ENCODE results near the gene RNF223. TPM values are rescaled to one million over a fixed set of nuclear protein-coding genes. Genes with fewer than 3 reads are reported as not detected.

RNF223 gene
- total RNA-seq, 2 donors from 2014 or later, result 3.4 to 5.3 TPM

DNA sequence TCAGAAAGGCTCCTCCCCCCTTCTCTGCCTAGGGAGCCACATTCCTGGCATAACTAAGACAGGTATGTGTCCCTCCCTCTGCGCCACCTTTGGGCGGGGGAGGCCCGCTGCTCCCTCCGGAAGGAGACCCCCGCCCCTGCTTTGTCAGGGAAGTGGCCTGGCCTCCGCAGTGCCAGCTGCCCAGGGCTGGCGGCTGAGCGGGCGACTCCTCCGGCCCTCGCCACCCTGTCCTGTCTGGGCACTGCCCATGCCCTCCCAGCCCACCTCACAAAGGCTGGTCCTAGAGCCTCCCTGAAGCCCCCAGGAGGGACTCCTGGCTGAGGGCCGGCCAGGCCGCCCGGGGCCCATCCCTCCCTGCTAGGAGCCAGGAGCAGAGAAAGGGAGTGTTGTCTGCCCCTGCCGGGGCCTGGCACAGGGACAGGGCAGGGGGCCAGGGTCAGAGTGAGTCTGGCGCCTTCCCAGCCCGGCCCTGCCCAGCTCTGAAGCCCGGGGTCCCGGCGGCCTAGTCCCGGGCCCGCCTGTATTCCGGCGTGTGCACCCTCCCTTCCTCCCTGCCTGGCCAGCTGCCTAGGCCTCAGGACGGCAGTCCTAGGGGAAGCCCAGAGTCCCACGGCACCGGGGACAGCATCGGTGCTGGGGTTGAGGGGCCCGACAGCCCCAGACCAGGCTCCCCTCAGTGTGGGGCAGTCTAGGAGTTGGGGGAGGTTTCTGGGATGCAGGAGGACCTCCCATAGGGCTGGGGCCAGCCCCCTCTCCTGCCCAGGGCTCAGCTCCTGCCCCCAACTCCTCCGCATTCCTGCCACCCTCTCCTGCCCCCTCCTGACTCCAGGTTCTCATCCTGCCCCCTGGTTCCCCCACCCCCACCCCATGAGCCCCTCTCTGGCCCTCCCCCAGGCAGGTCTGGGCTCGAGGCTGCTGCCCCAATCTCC, 49.1 kb downstream of the RNF223 start:
- intact Hi-C loops (cut with DNase I, micrococcal nuclease), result no loop called here
- ATAC-seq (peak; percentile 15), DNase-seq (no peak)

DNA sequence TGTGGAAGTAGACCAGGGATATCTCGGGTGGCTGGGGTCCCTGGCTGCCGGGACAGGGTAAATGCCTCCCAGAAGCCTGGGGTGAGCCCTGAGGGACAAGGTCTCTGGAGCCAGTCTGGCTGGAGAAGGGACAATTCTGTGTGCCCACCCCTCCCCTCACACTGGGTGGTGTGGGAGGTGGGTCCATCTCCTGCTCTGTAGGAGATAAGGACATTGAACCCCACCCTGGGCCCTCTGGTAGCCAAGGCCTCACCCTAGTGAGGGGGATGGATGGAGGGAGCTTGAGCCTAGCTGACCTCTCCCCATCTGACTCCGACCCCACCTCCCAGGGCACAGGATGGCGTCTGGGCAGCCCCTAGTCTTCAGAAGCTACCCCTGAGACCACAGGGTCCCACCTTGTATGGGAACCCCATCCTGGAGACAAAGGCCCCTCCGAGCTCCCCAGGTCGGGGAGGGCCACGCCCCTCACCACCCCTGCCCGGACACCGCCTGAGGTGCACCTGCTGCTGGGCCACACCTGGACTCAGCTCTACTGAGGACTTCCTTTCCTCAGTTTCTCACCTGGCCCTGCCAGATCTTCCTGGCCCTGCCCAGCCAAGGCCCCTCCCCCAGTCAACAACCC, 49.8 kb downstream of the RNF223 start:
- intact Hi-C loops (cut with DNase I, micrococcal nuclease), result no loop called here
- no peak for ATAC-seq
- DNase-seq, result no peak

DNA sequence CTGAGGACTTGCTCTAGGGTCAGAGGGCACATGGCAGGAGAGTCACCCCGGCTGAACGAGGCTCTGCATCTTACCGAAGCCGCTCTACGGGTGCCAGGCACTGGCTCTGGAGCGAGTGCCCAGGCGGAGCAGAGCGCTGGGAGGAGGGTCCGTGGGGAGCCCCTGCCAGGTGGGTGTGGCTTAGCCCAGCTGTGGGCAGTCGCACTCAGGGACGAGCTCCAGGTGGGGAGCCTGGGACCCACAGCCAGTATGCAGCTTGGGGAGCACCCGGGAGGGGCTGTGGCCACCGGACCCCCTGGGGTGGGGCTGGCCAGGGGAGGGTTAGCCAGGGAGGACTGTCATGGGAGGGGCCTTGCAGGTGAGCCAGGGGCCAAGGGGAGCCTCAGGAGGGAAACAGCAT, 50.4 kb downstream of the RNF223 start:
- DNase-seq, result no peak
- intact Hi-C loops (cut with DNase I, micrococcal nuclease), result no loop called here
- ATAC-seq, result no peak

DNA sequence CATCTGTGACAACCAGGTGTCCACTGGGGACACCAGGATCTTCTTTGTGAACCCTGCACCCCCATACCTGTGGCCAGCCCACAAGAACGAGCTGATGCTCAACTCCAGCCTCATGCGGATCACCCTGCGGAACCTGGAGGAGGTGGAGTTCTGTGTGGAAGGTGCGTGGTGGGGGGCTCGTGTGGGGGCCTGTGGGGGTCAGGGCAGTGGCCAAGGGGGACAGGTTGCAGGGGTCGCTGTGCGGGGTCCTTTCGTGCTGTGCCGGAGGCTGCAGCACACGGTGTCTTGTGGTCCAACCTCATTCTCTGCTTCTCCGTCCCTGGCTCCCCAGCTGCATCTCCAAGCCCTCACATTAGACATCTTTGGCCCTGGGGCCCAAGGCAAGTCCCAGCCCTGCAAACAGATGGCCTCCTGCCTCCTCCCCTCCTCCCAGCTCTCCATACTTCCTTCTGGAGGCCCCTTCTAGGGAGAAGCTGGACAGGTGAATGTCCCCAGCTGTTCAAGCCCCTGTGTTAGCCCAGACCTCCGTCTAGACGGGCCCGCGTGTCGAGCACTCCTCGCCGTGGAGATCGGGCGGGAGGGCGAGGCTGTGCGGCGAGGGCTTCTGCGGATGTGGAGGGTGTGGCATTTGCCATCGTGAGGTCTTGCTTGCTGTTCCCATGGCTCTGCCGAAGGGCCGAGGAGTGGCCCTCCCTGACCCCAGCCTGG, 51.6 kb downstream of the RNF223 start:
- no peak for DNase-seq
- no peak for ATAC-seq
- intact Hi-C loops (cut with DNase I, micrococcal nuclease), result no loop called here

DNA sequence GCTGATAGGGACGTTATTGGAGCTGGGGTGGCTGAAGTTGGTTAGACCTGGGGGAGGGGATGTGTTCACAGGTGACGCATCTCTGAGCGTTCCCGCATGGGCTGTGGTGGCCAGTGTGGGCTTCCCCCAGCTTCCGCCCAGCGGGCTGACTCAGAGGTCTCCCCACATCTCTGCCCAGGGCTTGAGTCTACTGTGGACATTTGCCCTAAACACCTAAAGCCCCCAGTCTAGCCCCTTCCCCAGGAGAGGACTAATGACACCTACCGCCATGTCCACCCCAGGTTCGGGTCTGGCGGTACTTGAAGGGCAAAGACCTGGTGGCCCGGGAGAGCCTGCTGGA, 52.2 kb downstream of the RNF223 start:
- no peak for ATAC-seq
- no peak for DNase-seq
- intact Hi-C loops (cut with DNase I, micrococcal nuclease), result no loop called here

DNA sequence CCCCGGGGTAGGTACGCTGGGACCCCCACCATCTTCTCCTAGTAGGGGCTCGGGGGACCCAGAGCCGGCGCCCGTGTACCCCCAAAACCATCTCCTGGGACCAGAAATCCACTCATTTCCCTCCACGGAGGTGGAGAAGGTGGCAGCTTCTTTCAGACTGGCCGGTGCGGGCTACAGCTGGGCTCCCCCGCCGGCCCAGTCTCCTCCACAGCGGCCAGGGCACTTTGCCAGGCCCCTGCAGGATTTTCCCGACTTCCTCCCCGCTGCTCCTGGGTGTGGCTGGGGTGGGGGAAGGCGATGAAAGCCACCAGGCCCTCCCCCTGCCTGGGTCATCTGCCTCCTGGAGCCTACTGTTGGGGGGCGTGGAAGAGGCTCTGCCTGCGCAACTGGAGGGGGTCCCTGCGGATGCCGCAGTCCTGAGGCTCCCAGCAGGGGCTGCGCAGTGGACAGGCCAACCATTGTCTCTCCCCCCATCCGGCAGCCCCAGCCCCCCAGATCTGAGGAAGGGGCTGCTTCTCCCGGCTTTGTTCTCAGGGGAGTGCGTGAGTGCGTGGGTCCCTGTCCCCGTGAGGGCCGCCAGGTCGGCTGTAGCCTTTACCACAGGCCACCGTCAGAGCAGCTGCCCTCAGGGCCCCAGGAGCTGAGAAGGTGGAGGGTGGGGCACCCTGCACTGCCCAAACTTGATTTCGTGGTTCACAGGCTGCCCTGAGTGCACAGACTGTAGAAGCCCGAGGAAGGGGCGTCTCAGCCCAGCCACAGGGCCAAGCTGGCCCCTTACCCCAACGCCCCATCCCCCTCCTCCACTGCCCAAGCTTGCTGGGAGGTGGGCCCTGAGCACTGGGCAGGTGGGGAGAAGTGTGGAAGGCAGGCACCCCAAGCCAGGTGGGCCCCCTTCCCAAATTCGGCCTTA, 52.8 kb downstream of the RNF223 start:
- DNase-seq, result peak; percentile 82 to 85
- ATAC-seq, result peak; percentile 58

More for the DNA sequence above, 52.8 kb downstream of the RNF223 start:
- intact Hi-C loops (cut with DNase I, micrococcal nuclease), result no loop called here

Other genes with a start within 250 kb of the RNF223 start
- gene SAMD11, start 150.4 kb downstream of the RNF223 start, total RNA-seq, result 1 to 10 TPM; 1.6 to 5.1 TPM
- gene NOC2L, start 115.0 kb downstream of the RNF223 start, total RNA-seq, result 10 to 100 TPM; 42.8 to 48.5 TPM
- gene KLHL17, start 113.7 kb downstream of the RNF223 start, total RNA-seq, result 10 to 100 TPM in 1 of 2 donors, 1 to 10 TPM in 1; 9.9 to 13.1 TPM
- under 1 TPM; 0.58 to 0.95 TPM for gene PLEKHN1, start 107.8 kb downstream of the RNF223 start, total RNA-seq
- under 1 TPM in 1 of 2 donors, not detected in 1; 0.14 TPM for gene PERM1, start 92.2 kb downstream of the RNF223 start, total RNA-seq
- 10 to 100 TPM; 19.5 to 24.2 TPM for gene HES4, start 74.2 kb downstream of the RNF223 start, total RNA-seq
- gene ISG15, start 60.8 kb downstream of the RNF223 start, total RNA-seq, result 10 to 100 TPM; 31.2 to 37.9 TPM
- 10 to 100 TPM; 54.0 to 59.5 TPM for gene AGRN, start 54.2 kb downstream of the RNF223 start, total RNA-seq
- gene C1orf159, start 41.8 kb upstream of the RNF223 start, total RNA-seq, result 10 to 100 TPM; 17.6 to 28.6 TPM
- 1 to 10 TPM; 1.2 to 3.0 TPM for gene TTLL10, start 99.6 kb upstream of the RNF223 start, total RNA-seq
- 1 to 10 TPM in 1 of 2 donors, under 1 TPM in 1; 0.64 to 3.7 TPM for gene TNFRSF18, start 132.3 kb upstream of the RNF223 start, total RNA-seq
- gene TNFRSF4, start 139.8 kb upstream of the RNF223 start, total RNA-seq, result 1 to 10 TPM in 1 of 2 donors, under 1 TPM in 1; 0.55 to 1.3 TPM
- 100 to 1,000 TPM; 235 to 273 TPM for gene SDF4, start 157.7 kb upstream of the RNF223 start, total RNA-seq
- 1 to 10 TPM; 8.2 to 9.6 TPM for gene B3GALT6, start 157.9 kb upstream of the RNF223 start, total RNA-seq
- 10 to 100 TPM; 40.0 to 71.6 TPM for gene C1QTNF12, start 172.4 kb upstream of the RNF223 start, total RNA-seq
- 10 to 100 TPM; 46.3 to 56.3 TPM for gene UBE2J2, start 199.5 kb upstream of the RNF223 start, total RNA-seq
- 1 to 10 TPM; 1.5 to 1.6 TPM for gene SCNN1D, start 206.1 kb upstream of the RNF223 start, total RNA-seq
- 10 to 100 TPM; 49.2 to 58.7 TPM for gene ACAP3, start 233.6 kb upstream of the RNF223 start, total RNA-seq
- gene PUSL1, start 234.3 kb upstream of the RNF223 start, total RNA-seq, result 10 to 100 TPM; 15.5 to 18.7 TPM

Measured in left colon (tissue), 2 donors.